ENCODE results near the gene TBC1D5. TPM values are rescaled to one million over a fixed set of nuclear protein-coding genes. Genes with fewer than 3 reads are reported as not detected.

TBC1D5 gene
- total and polyA plus RNA-seq, 2 of the 4 experiments (the other 2 are of a cell fraction), result 16.4 to 57.0 TPM

- Histone ChIP-seq H3K14ac (replicated peaks; ENCODE audit: low read depth, low read length) (no peak overlapping the region), H4K91ac (ENCODE audit: insufficient read depth, low read depth, low read length) (no peak overlapping the region), H2BK20ac (ENCODE audit: low read depth, low read length) (no peak overlapping the region), H3K9me1 (ENCODE audit: insufficient read depth, low read length) (no peaks in the 10 kb centered on the region), H2AK9ac (replicated peaks; ENCODE audit: low read depth, low read length, poor library complexity) (no peak overlapping the region), H2AK5ac (ENCODE audit: low read depth, low read length) (no peak overlapping the region), H3K36me3 (ENCODE audit: control insufficient read depth, insufficient read depth, low read length) (no peaks in the 10 kb centered on the region), H3K79me1 (ENCODE audit: low read depth in 1 of 2, low read length in 2 of 2) (no peaks in the 10 kb centered on the region; a peak in 1 of 4 replicates), H4K8ac (ENCODE audit: low read depth in 2 of 2, low read length in 2 of 2) (no peak overlapping the region), H2AFZ (replicated peaks; ENCODE audit: low read length, poor library complexity) (no peak overlapping the region), H3K9me3 (ENCODE audit: control insufficient read depth, insufficient read depth, low read length) (no peaks in the 10 kb centered on the region; the same call in 1 of the 2 replicates), H3K56ac (ENCODE audit: extremely low read depth, insufficient read depth, low read length) (no peak overlapping the region), H3K4ac (ENCODE audit: low read depth, low read length) (no peak overlapping the region), H4K20me1 (ENCODE audit: insufficient read depth, low read length) (no peaks in the 10 kb centered on the region), H2BK5ac (ENCODE audit: low read depth, low read length, poor library complexity, severe bottlenecking) (no peak overlapping the region), H2BK120ac (ENCODE audit: low read depth, low read length) (no peak overlapping the region), H3K23ac (ENCODE audit: low read depth, low read length) (no peak overlapping the region), H3K27me3 (ENCODE audit: control insufficient read depth, insufficient read depth, low read length) (no peaks in the 10 kb centered on the region; the same call in 1 of the 2 replicates), H3K27ac (ENCODE audit: insufficient read depth, low read length) (no peak overlapping the region), H4K5ac (ENCODE audit: low read depth, low read length) (no peak overlapping the region), H3K9ac (ENCODE audit: low read depth, low read length) (no peak overlapping the region), H3K4me2 (ENCODE audit: low read depth, low read length) (no peak overlapping the region), H3K18ac (ENCODE audit: low read depth, low read length) (no peak overlapping the region), H3K4me3 (ENCODE audit: insufficient read depth, low read depth, low read length) (no peak overlapping the region), H2BK15ac (ENCODE audit: low read depth, low read length) (no peak overlapping the region), H3K4me1 (ENCODE audit: control insufficient read depth, insufficient read depth, low read length) (no peaks in the 10 kb centered on the region)
- ATAC-seq (ENCODE audit: low read depth), result no peak
- TF ChIP-seq RFX5 (IDR thresholded peaks at IDR 0.05; ENCODE audit: low read depth, low read length), result no peak
- no peak for TF ChIP-seq POLR2A (IDR thresholded peaks at IDR 0.05; ENCODE audit: low read depth, low read length)
- no peak for TF ChIP-seq SMC3 (IDR thresholded peaks at IDR 0.05; ENCODE audit: low read depth, low read length)
- no peak for TF ChIP-seq MXI1 (IDR thresholded peaks at IDR 0.05; ENCODE audit: borderline replicate concordance, low read depth, low read length)
- TF ChIP-seq FOS (IDR thresholded peaks at IDR 0.05; ENCODE audit: low read depth, low read length), result no peak
- TF ChIP-seq CTCF (conservative IDR thresholded peaks at IDR 0.05; ENCODE audit: low read depth, low read length), result no peak
- TF ChIP-seq BHLHE40 (IDR thresholded peaks at IDR 0.05; ENCODE audit: low read depth, low read length), result no peak
- no peak for TF ChIP-seq MAZ (IDR thresholded peaks at IDR 0.05; ENCODE audit: borderline replicate concordance, low read depth, low read length)
- TF ChIP-seq RAD21 (IDR thresholded peaks at IDR 0.05; ENCODE audit: low read length), result no peak
- TF ChIP-seq USF2 (IDR thresholded peaks at IDR 0.05; ENCODE audit: low read depth, low read length), result no peak
- no peak for TF ChIP-seq CHD1 (IDR thresholded peaks at IDR 0.05; ENCODE audit: low read depth, low read length)
- TF ChIP-seq MAFK (IDR thresholded peaks at IDR 0.05; ENCODE audit: low read depth, low read length), result no peak
- no peak for TF ChIP-seq ELK1 (IDR thresholded peaks at IDR 0.05; ENCODE audit: borderline replicate concordance, low read depth, low read length)
- dilution Hi-C loops (cut with HindIII; ENCODE audit: low sequenced_read_pairs, unreplicated experiment), result loop anchor here (25.0 kb wide), 1 partner anchor 142 kb away; no protein-coding TSS in a partner anchor
- ChIA-PET CTCF (interaction anchor here (0.6 kb wide), 1 partner anchor 277 kb away, joined by 3 read pairs; no protein-coding TSS in a partner anchor), POLR2A (ENCODE audit: unreplicated experiment) (interaction anchor here (0.6 kb wide), 1 partner anchor 1750 kb away, joined by 4 read pairs; no protein-coding TSS in a partner anchor)
- in situ Hi-C loops (cut with MboI; ENCODE audit: low sequenced_read_pairs), result no loop called here
- intact Hi-C loops (cut with micrococcal nuclease), result no loop called here
- DNase-seq, result no peak
- WGBS, 2 experiments (ENCODE audit: extremely low coverage in 2 of 2, insufficient read length in 1 of 2), result no CpG with 5 or more reads among the region's 2 CpGs
- no TSS peak for BruUV-seq (replicated peaks)
These were observed 337.9 kb downstream of the TBC1D5 start for GRCh38 chr3:17404548-17404947.

All from IMR-90 (cell line).